GM19468 (cell line): ENCODE data around the gene FGF14.

Experiments
- ATAC-seq: cut with Tn5 transposase; IDR thresholded peaks from one replicate; pipeline ENCODE4 v1.9.1; 2021; ENCODE audit warnings: mild to moderate bottlenecking, moderate library complexity, moderate number of reproducible peaks; ENCODE audit not compliant: unreplicated experiment; ENCODE audit errors: extremely low read depth

The FGF14 gene

GRCh38 chr13:101774393-101774792, 627.5 kb downstream of the FGF14 start:
- no peak for ATAC-seq

- ATAC-seq, result no peak
Measured at GRCh38 chr13:101773062-101773461, 628.8 kb downstream of the FGF14 start.

- ATAC-seq, result no peak
Measured at GRCh38 chr13:101767131-101767530, 634.7 kb downstream of the FGF14 start.

GRCh38 chr13:101763191-101763590, 638.7 kb downstream of the FGF14 start:
- no peak for ATAC-seq

GRCh38 chr13:101757446-101758039, 644.3 kb downstream of the FGF14 start:
- peak; percentile 86 for ATAC-seq

GRCh38 chr13:101755228-101755887, 646.5 kb downstream of the FGF14 start:
- no peak for ATAC-seq

GRCh38 chr13:101752432-101752831, 649.4 kb downstream of the FGF14 start:
- no peak for ATAC-seq

DNA sequence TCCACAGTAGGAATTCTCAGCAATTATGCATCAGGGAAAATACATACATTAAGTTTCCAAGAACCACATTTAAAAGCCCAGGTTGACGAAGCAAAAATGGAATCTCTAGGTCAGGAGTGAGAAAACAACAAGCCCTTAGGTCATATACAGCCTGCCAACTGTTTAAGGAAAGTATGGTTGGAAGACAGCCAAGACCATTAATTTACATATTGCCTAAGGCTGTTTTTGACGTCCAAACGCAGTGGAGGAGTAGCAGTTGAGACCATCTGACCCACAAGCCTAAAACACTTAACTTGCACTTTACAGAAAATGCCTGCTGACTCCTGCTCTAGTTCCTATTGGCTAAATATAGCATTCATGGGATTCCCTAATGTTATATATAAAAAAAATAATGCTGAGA, 650.4 kb downstream of the FGF14 start:
- peak; percentile 35 for ATAC-seq

GRCh38 chr13:101749584-101749983, 652.3 kb downstream of the FGF14 start:
- ATAC-seq, result no peak

- no peak for ATAC-seq
Measured at GRCh38 chr13:101747039-101747438, 654.8 kb downstream of the FGF14 start.

DNA sequence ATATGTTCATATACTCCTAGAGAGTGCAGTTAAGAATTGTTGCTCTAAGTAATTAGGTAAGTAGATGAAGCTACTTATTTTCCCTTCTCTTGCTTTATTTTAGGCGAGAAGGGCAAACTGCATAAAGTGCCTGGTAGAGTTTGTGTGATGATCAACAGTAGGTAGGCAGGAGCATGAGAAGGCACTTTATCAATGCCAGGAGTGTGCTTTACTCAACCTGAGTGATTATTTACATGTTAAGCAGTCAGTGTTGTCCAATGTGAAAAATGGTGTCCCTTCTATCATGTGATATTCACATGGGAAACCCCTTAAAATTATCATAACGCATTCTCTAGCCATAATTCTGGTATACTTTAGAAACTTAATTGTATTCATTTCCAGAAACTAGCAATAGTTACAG, 655.3 kb downstream of the FGF14 start:
- ATAC-seq, result no peak

- peak; percentile 80 for ATAC-seq
Measured at GRCh38 chr13:101739382-101740178, 662.3 kb downstream of the FGF14 start.

DNA sequence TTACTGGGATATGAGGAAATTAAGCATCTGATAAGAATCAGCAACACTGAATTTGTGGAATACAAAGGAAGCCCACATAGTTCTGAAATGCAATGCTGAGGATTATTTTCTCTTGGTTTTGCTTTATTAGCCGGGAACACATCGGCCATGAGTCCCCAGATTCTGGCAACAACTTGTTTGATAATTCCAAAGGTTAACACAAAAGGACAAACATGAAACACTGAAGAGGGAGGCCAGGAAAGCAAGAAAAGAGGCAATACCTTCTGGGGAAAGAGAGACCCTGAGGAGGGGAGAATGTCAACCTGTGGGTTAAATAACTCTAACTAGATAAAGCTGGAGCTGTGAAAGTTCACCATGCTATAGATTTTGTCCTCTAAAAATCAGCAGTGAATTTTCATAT, 663.5 kb downstream of the FGF14 start:
- ATAC-seq, result no peak

DNA sequence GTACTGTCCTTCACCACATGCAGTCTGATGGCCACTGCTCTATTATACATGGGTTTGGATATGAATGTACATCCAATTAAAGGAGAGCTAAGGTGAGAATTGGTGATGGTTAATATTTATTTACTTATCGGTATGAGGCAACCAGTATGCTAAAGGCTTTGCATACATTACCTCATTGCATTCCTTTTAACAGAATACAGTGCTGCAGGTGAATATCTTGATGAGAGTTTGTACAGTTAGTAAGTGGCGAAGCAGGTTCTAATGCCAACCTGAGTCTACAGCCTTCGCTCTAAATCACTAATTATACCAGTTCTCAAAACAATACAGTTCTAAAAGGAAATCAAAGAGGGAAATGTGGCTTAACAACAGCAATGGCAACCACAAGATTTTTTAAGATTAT, 665.3 kb downstream of the FGF14 start:
- no peak for ATAC-seq

DNA sequence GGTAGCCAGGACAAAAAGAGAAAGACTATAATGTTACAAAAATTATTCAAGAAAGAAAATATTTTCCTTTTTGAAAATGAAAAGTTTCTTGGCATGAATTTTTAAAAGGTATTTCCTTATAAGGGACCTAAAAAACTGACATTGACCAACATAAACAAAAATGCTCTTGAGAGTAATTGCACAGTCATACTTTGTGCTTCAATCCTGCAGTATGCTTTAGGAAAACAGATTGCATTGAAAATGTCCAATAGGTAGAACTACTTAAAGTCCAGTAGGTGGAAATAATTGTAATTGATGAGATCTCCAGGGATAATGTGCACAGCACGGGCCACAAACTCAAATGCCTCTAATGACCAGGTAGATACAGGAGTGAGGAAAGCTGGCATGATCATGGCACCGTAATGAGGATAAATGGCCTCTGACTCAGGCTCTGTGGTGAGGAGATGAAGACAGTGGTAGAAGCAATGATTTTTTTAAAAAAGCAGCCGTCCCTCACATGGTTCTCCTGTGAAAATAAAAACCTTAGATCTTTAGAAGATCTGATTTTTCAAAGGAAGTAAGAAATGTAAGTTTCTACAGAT, 671.3 kb downstream of the FGF14 start:
- no peak for ATAC-seq

- ATAC-seq, result no peak
Measured at GRCh38 chr13:101728615-101729014, 673.2 kb downstream of the FGF14 start.

- no peak for ATAC-seq
Measured at GRCh38 chr13:101728021-101728420, 673.8 kb downstream of the FGF14 start.

DNA sequence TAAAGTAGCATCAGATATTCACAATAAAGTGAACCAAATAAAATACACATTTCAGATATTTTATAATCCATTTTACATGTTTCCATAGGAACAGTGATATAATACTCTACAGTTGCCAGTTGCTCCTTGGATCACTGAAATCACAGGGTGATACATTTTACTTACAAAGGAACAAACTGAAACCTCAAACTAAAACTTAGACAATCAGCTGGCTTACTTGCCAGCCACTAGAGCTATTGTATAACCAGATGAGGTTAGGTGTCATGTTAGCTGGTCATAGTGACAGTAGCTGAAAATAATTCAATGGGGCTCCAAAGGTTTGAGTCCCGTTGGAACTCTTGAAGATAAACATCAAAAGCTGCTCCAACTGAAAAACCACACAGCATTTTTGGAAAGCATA, 674.7 kb downstream of the FGF14 start:
- ATAC-seq, result no peak

DNA sequence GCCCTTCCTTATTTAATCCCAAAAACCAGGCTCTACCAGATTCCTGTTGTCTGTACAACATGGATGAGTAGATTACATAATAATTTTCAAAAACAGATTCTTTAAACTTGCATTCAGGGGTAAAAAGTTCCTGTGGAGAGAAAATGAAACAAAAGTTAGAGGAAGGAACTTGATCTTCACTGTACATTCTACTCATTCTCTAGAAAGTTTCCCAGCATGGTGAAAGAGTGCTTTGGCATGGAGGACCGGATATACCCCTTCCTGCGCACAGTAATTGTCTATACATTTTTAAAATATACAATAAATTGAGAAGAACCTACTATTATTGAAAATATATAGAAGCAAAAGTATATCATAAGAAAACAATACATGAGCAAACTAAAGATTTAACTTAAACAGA, 675.2 kb downstream of the FGF14 start:
- no peak for ATAC-seq

DNA sequence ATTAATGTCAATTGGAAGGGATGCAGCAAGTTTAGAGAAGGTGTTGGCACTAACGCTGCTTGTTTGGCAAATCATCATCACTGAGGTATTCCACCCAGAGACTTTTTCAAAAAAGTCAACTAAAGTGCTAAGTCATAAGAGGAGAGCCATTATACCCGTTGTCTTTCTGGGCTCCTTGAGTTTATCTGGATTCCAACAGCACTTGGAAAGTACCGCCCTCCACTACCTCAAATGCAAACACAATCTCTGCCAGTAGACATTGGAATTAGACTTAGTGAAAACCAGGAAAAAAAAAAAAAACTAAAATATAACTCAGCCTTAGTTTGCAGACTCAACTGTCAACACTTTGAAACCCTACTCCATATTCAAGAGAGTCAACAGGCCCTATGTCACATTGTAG, 683.4 kb downstream of the FGF14 start:
- ATAC-seq, result no peak

DNA sequence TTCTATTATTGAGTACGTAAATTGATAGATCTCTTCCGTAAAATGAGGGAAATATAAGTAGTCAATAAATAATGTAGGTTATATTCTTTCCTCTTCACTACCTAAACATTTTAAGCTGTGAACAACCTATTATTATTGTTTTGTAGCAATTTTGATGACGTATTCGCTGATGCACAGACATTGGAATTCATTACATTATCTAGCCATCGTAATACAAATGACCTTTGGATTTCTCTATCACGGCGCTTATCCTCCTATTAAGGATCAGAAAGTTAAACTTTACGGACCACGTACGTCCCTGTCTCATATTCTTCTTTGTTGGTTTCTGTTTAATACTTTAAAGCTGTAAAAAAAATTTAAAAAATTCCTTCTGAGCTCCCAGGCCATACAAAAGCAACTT, 684.5 kb downstream of the FGF14 start:
- ATAC-seq, result no peak
